ENCODE results near the gene CDS1. TPM values are rescaled to one million over a fixed set of nuclear protein-coding genes. Genes with fewer than 3 reads are reported as not detected.

The CDS1 gene
- total and polyA plus RNA-seq, 7 experiments from 2014 or later = 0.39 to 0.95 (median 0.71) TPM; not detected in 1

DNA sequence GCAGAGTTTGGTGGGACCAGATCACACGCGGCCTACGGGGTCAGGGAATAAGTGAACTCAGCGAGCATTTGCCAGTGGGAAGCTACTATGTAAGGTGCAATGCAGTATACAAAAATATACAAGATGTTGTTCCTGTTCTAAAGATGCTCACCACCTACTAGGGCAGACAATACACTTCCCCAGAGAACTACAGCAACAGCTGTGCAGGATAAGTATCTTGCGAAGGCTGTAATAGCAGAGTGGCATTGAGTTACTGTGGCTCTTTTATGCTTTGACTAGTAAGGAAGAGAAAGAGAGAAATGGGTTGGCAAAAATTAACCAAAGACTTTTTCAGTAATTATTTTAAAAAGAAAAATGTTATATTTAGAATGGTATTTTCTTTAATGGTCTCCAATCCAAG, 61.2 kb downstream of the CDS1 start:
- DNase-seq (no peak), ATAC-seq (no peak)
- Histone ChIP-seq H3K4me1 (ENCODE audit: control insufficient read depth in 2 of 2, insufficient read depth in 2 of 2, low read length in 2 of 2) (no peaks in the 10 kb centered on the region), H3K4me3 (ENCODE audit: low read length) (no peak overlapping the region), H3K27me3 (ENCODE audit: control insufficient read depth in 2 of 2, insufficient read depth in 2 of 2, low read length in 2 of 2) (no peaks in the 10 kb centered on the region), H3K27ac (ENCODE audit: low read depth, low read length) (no peak overlapping the region), H3K9me3 (ENCODE audit: control insufficient read depth in 2 of 3, low read length in 3 of 3) (no peaks in the 10 kb centered on the region), H3K36me3 (ENCODE audit: control insufficient read depth in 2 of 3, insufficient read depth in 3 of 3, low read length in 3 of 3) (no peaks in the 10 kb centered on the region)
- intact Hi-C loops (cut with micrococcal nuclease) = no loop called here
- H3K9me3 Mint-ChIP-seq = no peaks in the 10 kb centered on the region
- no peak overlapping the region for H3K27ac Mint-ChIP-seq
- CTCF ChIA-PET = no interaction called here
- POLR2A ChIA-PET = interaction anchor here (0.5 kb wide), 1 partner anchor 86 kb away, joined by 3 read pairs; no protein-coding TSS in a partner anchor
- H3K36me3 Mint-ChIP-seq = peaks cover 0 to 7% (median 0%) of the 10 kb centered on the region in 5 donors
- no peaks in the 10 kb centered on the region for H3K27me3 Mint-ChIP-seq
- H3K4me1 Mint-ChIP-seq = no peaks in the 10 kb centered on the region
- H3K4me3 Mint-ChIP-seq = no peak overlapping the region

DNA sequence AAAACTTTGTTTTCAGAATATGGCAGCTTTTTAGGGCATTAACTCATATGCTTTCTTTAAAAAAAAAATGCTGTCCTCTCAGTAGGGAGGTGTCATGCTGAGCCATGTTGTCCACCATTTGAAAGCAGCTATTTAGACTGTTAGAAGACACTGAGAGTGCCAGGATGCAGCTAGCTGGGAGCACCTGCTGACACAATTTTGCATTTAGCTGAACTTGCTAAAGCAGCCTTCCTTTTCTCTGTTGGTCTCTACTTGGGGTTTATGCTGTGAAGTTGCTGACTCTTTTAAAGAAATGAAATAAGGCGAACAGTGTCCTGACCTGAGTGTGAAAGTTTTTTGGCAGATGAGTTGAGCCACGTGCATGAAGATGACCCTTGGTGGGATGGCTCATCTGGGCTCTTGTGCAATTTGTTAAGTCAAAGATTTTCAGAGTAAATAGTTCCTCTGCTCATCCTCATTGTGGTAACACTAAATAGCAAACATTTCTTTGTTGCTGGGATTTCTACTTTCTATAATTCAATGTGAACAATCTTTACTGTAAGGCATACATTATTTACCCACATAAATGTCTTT, 64.5 kb downstream of the CDS1 start:
- no peak overlapping the region for H3K27ac ChIP-seq (ENCODE audit: low read depth, low read length)
- no peak overlapping the region for H3K4me3 ChIP-seq (ENCODE audit: low read length)
- H3K4me1 ChIP-seq (ENCODE audit: control insufficient read depth in 2 of 2, insufficient read depth in 2 of 2, low read length in 2 of 2) = no peaks in the 10 kb centered on the region
- ChIA-PET POLR2A (interaction anchor here (0.5 kb wide), 1 partner anchor 279 kb away, joined by 3 read pairs; no protein-coding TSS in a partner anchor), CTCF (no interaction called here)
- no peak overlapping the region for H3K27ac Mint-ChIP-seq
- no peaks in the 10 kb centered on the region for H3K9me3 Mint-ChIP-seq
- no peak for ATAC-seq
- no peaks in the 10 kb centered on the region for H3K9me3 ChIP-seq (ENCODE audit: control insufficient read depth in 2 of 3, low read length in 3 of 3)
- H3K27me3 Mint-ChIP-seq = no peaks in the 10 kb centered on the region
- peaks cover 0 to 13% (median 0%) of the 10 kb centered on the region in 5 donors for H3K36me3 Mint-ChIP-seq
- H3K36me3 ChIP-seq (ENCODE audit: control insufficient read depth in 2 of 3, insufficient read depth in 3 of 3, low read length in 3 of 3) = no peaks in the 10 kb centered on the region
- H3K4me3 Mint-ChIP-seq = no peak overlapping the region
- intact Hi-C loops (cut with micrococcal nuclease) = no loop called here
- no peaks in the 10 kb centered on the region for H3K27me3 ChIP-seq (ENCODE audit: control insufficient read depth in 2 of 2, insufficient read depth in 2 of 2, low read length in 2 of 2)
- no peaks in the 10 kb centered on the region for H3K4me1 Mint-ChIP-seq
- DNase-seq = no peak

DNA sequence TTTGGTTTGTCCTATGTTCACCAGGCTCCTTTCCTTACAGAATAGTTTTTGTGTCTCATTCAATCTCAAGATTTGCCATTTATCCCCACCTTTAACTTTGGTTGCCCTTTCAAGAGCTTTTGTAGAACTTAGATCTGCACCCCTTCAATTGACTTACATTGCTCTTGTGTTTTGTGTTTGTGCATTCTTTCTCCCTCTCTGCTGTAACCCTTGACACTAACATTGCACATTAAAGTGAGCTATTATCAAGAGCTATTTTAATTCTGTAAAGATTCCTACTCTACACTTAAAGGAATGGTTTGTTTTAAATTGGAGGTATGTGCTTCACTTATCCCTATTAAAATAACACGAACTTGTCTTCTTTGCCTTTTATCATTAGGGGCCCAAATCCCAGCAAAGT, 65.3 kb downstream of the CDS1 start:
- Mint-ChIP-seq H3K4me1 (no peaks in the 10 kb centered on the region), H3K36me3 (peaks cover 0 to 13% (median 0%) of the 10 kb centered on the region in 5 donors), H3K4me3 (no peak overlapping the region), H3K27me3 (no peaks in the 10 kb centered on the region), H3K9me3 (no peaks in the 10 kb centered on the region), H3K27ac (no peak overlapping the region)
- Histone ChIP-seq H3K4me1 (ENCODE audit: control insufficient read depth in 2 of 2, insufficient read depth in 2 of 2, low read length in 2 of 2) (no peaks in the 10 kb centered on the region), H3K27ac (ENCODE audit: low read depth, low read length) (no peak overlapping the region), H3K27me3 (ENCODE audit: control insufficient read depth in 2 of 2, insufficient read depth in 2 of 2, low read length in 2 of 2) (no peaks in the 10 kb centered on the region), H3K4me3 (ENCODE audit: low read length) (no peak overlapping the region), H3K9me3 (ENCODE audit: control insufficient read depth in 2 of 3, low read length in 3 of 3) (no peaks in the 10 kb centered on the region), H3K36me3 (ENCODE audit: control insufficient read depth in 2 of 3, insufficient read depth in 3 of 3, low read length in 3 of 3) (no peaks in the 10 kb centered on the region)
- CTCF ChIA-PET = interaction anchor here (0.9 kb wide), 1 partner anchor 70 kb away, joined by 3 read pairs; no protein-coding TSS in a partner anchor
- intact Hi-C loops (cut with micrococcal nuclease) = no loop called here
- DNase-seq (no peak), ATAC-seq (no peak)
- POLR2A ChIA-PET = no interaction called here

DNA sequence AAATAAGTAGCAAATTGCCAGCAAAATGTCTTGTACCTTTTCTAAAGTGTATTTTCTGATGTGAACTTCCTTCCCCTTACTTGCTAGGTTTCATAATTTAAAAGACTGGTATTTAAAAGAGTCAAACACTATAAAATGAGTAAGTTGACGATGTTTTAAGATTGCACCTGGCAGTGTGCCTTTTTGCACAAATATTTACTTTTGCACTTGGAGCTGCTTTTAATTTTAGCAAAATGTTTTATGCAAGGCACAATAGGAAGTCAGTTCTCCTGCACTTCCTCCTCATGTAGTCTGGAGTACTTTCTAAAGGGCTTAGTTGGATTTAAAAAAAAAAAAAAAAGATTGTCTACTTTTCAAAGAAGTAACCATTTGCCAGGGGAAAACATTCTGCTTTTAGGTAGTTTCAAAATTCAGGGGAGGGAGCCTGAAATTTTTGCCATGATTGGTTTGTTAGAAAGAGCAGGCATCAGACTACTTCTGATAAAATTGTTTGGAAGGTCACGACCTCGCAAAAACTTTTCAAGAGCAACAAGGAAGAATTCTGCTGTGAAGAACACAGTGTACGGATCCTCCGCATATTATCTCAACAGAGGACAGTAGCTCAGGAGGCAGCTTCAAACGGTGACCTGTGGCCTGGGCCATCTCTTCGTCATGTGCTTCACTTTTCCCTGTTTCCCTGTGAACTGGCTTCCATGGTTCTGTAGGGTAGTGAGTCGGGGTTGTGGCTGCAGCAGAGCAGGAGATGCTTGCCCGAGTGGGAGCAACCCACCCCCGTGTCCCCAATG, 66.1 kb downstream of the CDS1 start:
- Mint-ChIP-seq H3K27me3 (no peaks in the 10 kb centered on the region), H3K36me3 (peaks cover 0 to 13% (median 0%) of the 10 kb centered on the region in 5 donors), H3K4me1 (no peaks in the 10 kb centered on the region), H3K9me3 (no peaks in the 10 kb centered on the region), H3K4me3 (no peak overlapping the region), H3K27ac (no peak overlapping the region)
- intact Hi-C loops (cut with micrococcal nuclease) = no loop called here
- Histone ChIP-seq H3K27ac (ENCODE audit: low read depth, low read length) (no peak overlapping the region), H3K36me3 (ENCODE audit: control insufficient read depth in 2 of 3, insufficient read depth in 3 of 3, low read length in 3 of 3) (no peaks in the 10 kb centered on the region), H3K4me3 (ENCODE audit: low read length) (no peak overlapping the region), H3K4me1 (ENCODE audit: control insufficient read depth in 2 of 2, insufficient read depth in 2 of 2, low read length in 2 of 2) (no peaks in the 10 kb centered on the region), H3K9me3 (ENCODE audit: control insufficient read depth in 2 of 3, low read length in 3 of 3) (no peaks in the 10 kb centered on the region), H3K27me3 (ENCODE audit: control insufficient read depth in 2 of 2, insufficient read depth in 2 of 2, low read length in 2 of 2) (no peaks in the 10 kb centered on the region)
- CTCF ChIA-PET = interaction anchor here (0.7 to 0.9 kb wide), 2 partner anchors 58 to 71 kb away, joined by 3 read pairs; no protein-coding TSS in a partner anchor
- POLR2A ChIA-PET = interaction anchor here (0.6 kb wide), 1 partner anchor 24 kb away, joined by 3 read pairs; no protein-coding TSS in a partner anchor
- DNase-seq = no peak
- ATAC-seq = no peak

DNA sequence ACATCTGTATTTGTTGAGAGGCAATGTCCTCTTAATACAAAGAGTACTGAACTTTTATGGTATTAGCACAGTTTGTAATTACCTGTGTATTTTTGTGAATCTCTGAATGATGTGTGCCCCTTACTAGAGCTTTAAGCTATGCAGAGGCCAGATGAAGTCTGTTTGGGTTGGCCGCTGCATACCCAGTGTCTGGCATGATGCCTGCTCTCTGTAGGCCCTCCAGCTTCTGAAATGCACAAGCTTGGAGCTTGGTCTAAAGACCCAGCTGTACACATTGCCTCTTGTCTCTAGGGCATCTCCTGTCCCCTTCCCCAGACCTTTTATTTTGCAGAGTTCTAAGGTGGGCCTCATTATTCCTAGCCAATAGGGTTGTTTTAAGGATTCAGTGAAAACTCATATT, 68.6 kb downstream of the CDS1 start:
- Mint-ChIP-seq H3K36me3 (peaks cover 0 to 9% (median 2%) of the 10 kb centered on the region in 5 donors), H3K9me3 (peaks cover 0 to 6% (median 3%) of the 10 kb centered on the region in 11 donors), H3K27ac (no peak overlapping the region), H3K4me1 (no peaks in the 10 kb centered on the region), H3K27me3 (peaks cover 0 to 14% (median 3%) of the 10 kb centered on the region in 5 donors), H3K4me3 (no peak overlapping the region)
- Histone ChIP-seq H3K9me3 (ENCODE audit: control insufficient read depth in 2 of 3, low read length in 3 of 3) (no peaks in the 10 kb centered on the region), H3K27ac (ENCODE audit: low read depth, low read length) (no peak overlapping the region), H3K4me3 (ENCODE audit: low read length) (no peak overlapping the region), H3K36me3 (ENCODE audit: control insufficient read depth in 2 of 3, insufficient read depth in 3 of 3, low read length in 3 of 3) (no peaks in the 10 kb centered on the region), H3K4me1 (ENCODE audit: control insufficient read depth in 2 of 2, insufficient read depth in 2 of 2, low read length in 2 of 2) (no peaks in the 10 kb centered on the region), H3K27me3 (ENCODE audit: control insufficient read depth in 2 of 2, insufficient read depth in 2 of 2, low read length in 2 of 2) (no peaks in the 10 kb centered on the region)
- DNase-seq (no peak), ATAC-seq (no peak)
- CTCF ChIA-PET = no interaction called here
- POLR2A ChIA-PET = no interaction called here
- intact Hi-C loops (cut with micrococcal nuclease) = no loop called here

DNA sequence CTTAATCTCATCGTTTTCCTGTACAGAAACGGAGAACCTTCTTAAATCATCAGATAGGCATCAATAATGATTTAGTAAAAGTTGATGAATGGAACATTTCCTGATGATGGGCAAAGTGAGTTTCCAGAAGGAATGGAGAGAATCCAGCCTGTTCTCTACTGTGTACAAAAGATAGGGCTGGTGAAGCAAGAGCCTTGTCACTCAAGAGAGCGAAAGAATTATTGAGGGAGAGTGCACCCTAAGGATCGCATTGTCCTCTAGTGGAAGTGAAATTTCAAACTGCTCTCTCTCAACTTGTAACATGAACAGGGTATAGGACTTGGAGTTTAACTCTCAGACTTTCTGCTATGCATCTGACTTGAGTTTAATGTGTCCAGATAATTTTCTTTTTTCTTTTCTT, 69.6 kb downstream of the CDS1 start:
- ATAC-seq = no peak
- CTCF ChIA-PET = no interaction called here
- peaks cover 0 to 16% (median 4%) of the 10 kb centered on the region in 5 donors for H3K27me3 Mint-ChIP-seq
- H3K9me3 Mint-ChIP-seq = peaks cover 0 to 14% (median 7%) of the 10 kb centered on the region in 11 donors
- H3K36me3 Mint-ChIP-seq = peaks cover 0 to 9% (median 4%) of the 10 kb centered on the region in 5 donors
- H3K4me1 Mint-ChIP-seq = no peaks in the 10 kb centered on the region
- no peaks in the 10 kb centered on the region for H3K4me1 ChIP-seq (ENCODE audit: control insufficient read depth in 2 of 2, insufficient read depth in 2 of 2, low read length in 2 of 2)
- POLR2A ChIA-PET = no interaction called here
- H3K4me3 ChIP-seq (ENCODE audit: low read length) = no peak overlapping the region
- intact Hi-C loops (cut with micrococcal nuclease) = no loop called here
- no peaks in the 10 kb centered on the region for H3K27me3 ChIP-seq (ENCODE audit: control insufficient read depth in 2 of 2, insufficient read depth in 2 of 2, low read length in 2 of 2)
- H3K27ac Mint-ChIP-seq = no peak overlapping the region
- H3K36me3 ChIP-seq (ENCODE audit: control insufficient read depth in 2 of 3, insufficient read depth in 3 of 3, low read length in 3 of 3) = no peaks in the 10 kb centered on the region
- DNase-seq = no peak
- no peak overlapping the region for H3K27ac ChIP-seq (ENCODE audit: low read depth, low read length)
- H3K4me3 Mint-ChIP-seq = no peak overlapping the region
- H3K9me3 ChIP-seq (ENCODE audit: control insufficient read depth in 2 of 3, low read length in 3 of 3) = no peaks in the 10 kb centered on the region
